GM12865 (cell line): ENCODE measurements around the gene OTC.

ENCODE experiments used
- DNase-seq: peaks from one replicate; pipeline ENCODE4 v3.0.0; 2010; ENCODE audit warnings: low read depth
- H3K4me3 ChIP-seq: 2 replicates; pipeline ENCODE4 v1.5.1; 2011; ENCODE audit warnings: mild to moderate bottlenecking, low read depth, low read length, control low read depth
- CTCF ChIP-seq: IDR thresholded peaks from 2 replicates; pipeline ENCODE4 v1.5.1; 2011; ENCODE audit warnings: low read length, control low read depth, low read depth, inconsistent platforms; ENCODE audit not compliant: insufficient read depth; ENCODE audit errors: missing control alignments

OTC gene

GRCh38 chrX:38375891-38376290, 23.5 kb downstream of the OTC start:
- peak; percentile 12 for DNase-seq
- TF ChIP-seq CTCF: peak; percentile 47
- no peak overlapping the region for H3K4me3 ChIP-seq

GRCh38 chrX:38376747-38377146, 24.3 kb downstream of the OTC start:
- H3K4me3 ChIP-seq: no peak overlapping the region
- no peak for DNase-seq
- TF ChIP-seq CTCF: no peak

- no peak for TF ChIP-seq CTCF
- no peak for DNase-seq
- H3K4me3 ChIP-seq: no peak overlapping the region
Observed at GRCh38 chrX:38379088-38379487, 26.7 kb downstream of the OTC start.

GRCh38 chrX:38382663-38383062, 30.3 kb downstream of the OTC start:
- no peak for TF ChIP-seq CTCF
- no peak for DNase-seq
- H3K4me3 ChIP-seq: no peak overlapping the region

- TF ChIP-seq CTCF: no peak
- no peak overlapping the region for H3K4me3 ChIP-seq
- no peak for DNase-seq
Observed at GRCh38 chrX:38400389-38400910, 48.0 kb downstream of the OTC start.

GRCh38 chrX:38402118-38402517, 49.7 kb downstream of the OTC start:
- DNase-seq: no peak
- H3K4me3 ChIP-seq: no peak overlapping the region
- TF ChIP-seq CTCF: no peak

GRCh38 chrX:38403834-38404233, 51.4 kb downstream of the OTC start:
- H3K4me3 ChIP-seq: no peak overlapping the region
- no peak for TF ChIP-seq CTCF
- DNase-seq: no peak
